GM12878 (cell line): ENCODE data around the gene LRRTM3. TPM values are rescaled to one million over a fixed set of nuclear protein-coding genes. Genes with fewer than 3 reads are reported as not detected.

ENCODE experiments used
- ATAC-seq: fragments of 200-7000 bp; cut with Tn5 transposase; 3 replicates; pipeline ENCODE4 v1.9.1; 2020; ENCODE audit warnings: mild to moderate bottlenecking, moderate library complexity
- BruUV-seq: library from RNA; stranded (reverse); fragments of 400-500 nt; replicated peaks from 2 replicates; lab custom pipeline; 2021; lab: Mats Ljungman, UMichigan
- CTCF ChIA-PET: fragments of 300-600 bp; sonication (Branson Sonifier 250); formaldehyde crosslinking; extraction: SDS; loops from one replicate; lab custom pipeline; 2021; ENCODE audit warnings: inconsistent platforms; lab: Yijun Ruan, JAX
- POLR2A ChIA-PET: fragments of 350-600 bp; formaldehyde crosslinking; extraction: SDS; loops from one replicate; lab custom pipeline; 2021; ENCODE audit warnings: inconsistent platforms; lab: Charles Lee
- RAD21 ChIA-PET: fragments of 300-600 bp; sonication (Branson Sonifier 250); formaldehyde crosslinking; loops from one replicate; lab custom pipeline; 2023; ENCODE audit warnings: antibody characterized with exemption; ENCODE audit not compliant: unreplicated experiment; lab: Charles Lee
- SMC1A ChIA-PET: fragments of 300-600 bp; sonication (Branson Sonifier 250); formaldehyde crosslinking; loops from one replicate; lab custom pipeline; 2023; ENCODE audit not compliant: unreplicated experiment, uncharacterized antibody; lab: Charles Lee
- DNase-seq: peaks from one replicate; pipeline ENCODE4 v3.0.0-alpha.2; 2011; ENCODE audit warnings: low read depth, low spot score
- FAIRE-seq: peaks from 3 replicates; lab custom pipeline; 2011; peaks lifted over from hg19 to GRCh38; lab: Jason Lieb, UNC
- H2AFZ ChIP-seq: 2 replicates; pipeline ENCODE4 v1.6.0; 2011; ENCODE audit warnings: low read depth, low read length, control low read depth; ENCODE audit not compliant: control insufficient read depth
- H3K27ac ChIP-seq: 2 replicates; pipeline ENCODE4 v1.5.1; 2011; ENCODE audit warnings: control low read depth; ENCODE audit not compliant: control insufficient read depth, insufficient read depth
- H3K27me3 ChIP-seq, 2 experiments: replicated peaks in 1 of 2; 2 replicates each; pipeline versions ENCODE4 v1.6.0 to v1.6.1; 2011; ENCODE audit warnings: low read length in 1 of 2; ENCODE audit not compliant: control insufficient read depth in 2 of 2, insufficient read depth in 2 of 2
- H3K36me3 ChIP-seq, 2 experiments: 2 replicates each; pipeline ENCODE4 v1.5.1; 2011; ENCODE audit warnings: low read length in 1 of 2; ENCODE audit not compliant: control insufficient read depth in 2 of 2, insufficient read depth in 2 of 2
- H3K4me1 ChIP-seq: 2 replicates; pipeline ENCODE4 v1.6.1; 2011; ENCODE audit warnings: mild to moderate bottlenecking, low read length, moderate library complexity, mixed read lengths; ENCODE audit not compliant: control insufficient read depth, insufficient read depth
- H3K4me2 ChIP-seq: 2 replicates; pipeline ENCODE4 v1.6.0; 2011; ENCODE audit warnings: control low read depth; ENCODE audit not compliant: control insufficient read depth, insufficient read depth
- H3K4me3 ChIP-seq: fragments of 200-600 bp; sonication (generic); 2 replicates; pipeline ENCODE4 v1.5.1; 2016
- H3K79me2 ChIP-seq: 2 replicates; pipeline ENCODE4 v1.6.0; 2011; ENCODE audit warnings: low read length; ENCODE audit not compliant: control insufficient read depth, insufficient read depth
- H3K9ac ChIP-seq: 2 replicates; pipeline ENCODE4 v1.8.0; 2011; ENCODE audit warnings: low read length, control low read depth, mixed read lengths; ENCODE audit not compliant: control insufficient read depth, insufficient read depth
- H3K9me3 ChIP-seq: replicated peaks from 3 replicates; pipeline ENCODE4 v1.5.1; 2011; ENCODE audit warnings: mild to moderate bottlenecking, low read length; ENCODE audit not compliant: control insufficient read depth, insufficient read depth
- H4K20me1 ChIP-seq: 2 replicates; pipeline ENCODE4 v1.6.0; 2011; ENCODE audit not compliant: control insufficient read depth, insufficient read depth
- BACH1 ChIP-seq: fragments of 450-650 bp; IDR thresholded peaks from 2 replicates; pipeline ENCODE4 v1.6.1; 2017; ENCODE audit warnings: mild to moderate bottlenecking, borderline replicate concordance
- BCL3 ChIP-seq: IDR thresholded peaks from 2 replicates; pipeline ENCODE4 v1.6.1; 2011; ENCODE audit warnings: borderline replicate concordance, low read depth, mild to moderate bottlenecking, moderate library complexity, low read length; ENCODE audit not compliant: insufficient read depth, poor library complexity, severe bottlenecking
- BHLHE40 ChIP-seq, 2 experiments: fragments of 450-650 bp in 1 of 2; IDR thresholded peaks; 2 replicates each; pipeline ENCODE4 v1.6.1; 2011 to 2017; ENCODE audit warnings: low read depth in 2 of 2, borderline replicate concordance in 1 of 2, improper control_type of control experiment in 1 of 2, low read length in 1 of 2, mild to moderate bottlenecking in 1 of 2
- CHD2 ChIP-seq: IDR thresholded peaks from 2 replicates; pipeline ENCODE4 v1.6.1; 2011; ENCODE audit warnings: low read depth, low read length, improper control_type of control experiment, borderline replicate concordance
- EED ChIP-seq: sonication (generic); IDR thresholded peaks from 2 replicates; pipeline ENCODE4 v1.6.1; 2016; ENCODE audit warnings: antibody characterized with exemption, low read depth
- HDAC2 ChIP-seq: fragments of 200-600 bp; sonication (generic); IDR thresholded peaks from 2 replicates; pipeline ENCODE4 v1.6.1; 2017
- MEF2B ChIP-seq: fragments of 450-650 bp; IDR thresholded peaks from 2 replicates; pipeline ENCODE4 v1.6.1; 2018; ENCODE audit warnings: mild to moderate bottlenecking, moderate library complexity; ENCODE audit not compliant: partially characterized antibody, poor library complexity, severe bottlenecking
- NR2C1 ChIP-seq: fragments of 450-650 bp; IDR thresholded peaks from 2 replicates; pipeline ENCODE4 v1.6.1; 2017; ENCODE audit warnings: antibody characterized with exemption, mild to moderate bottlenecking, moderate library complexity
- RAD51 ChIP-seq: fragments of 450-650 bp; IDR thresholded peaks from 2 replicates; pipeline ENCODE4 v1.6.1; 2016; ENCODE audit warnings: moderate library complexity, mild to moderate bottlenecking, inconsistent platforms
- TCF3 ChIP-seq: IDR thresholded peaks from 2 replicates; pipeline ENCODE4 v1.6.1; 2012; ENCODE audit warnings: low read depth, mild to moderate bottlenecking, low read length, borderline replicate concordance; ENCODE audit not compliant: insufficient read depth
- TCF7 ChIP-seq: IDR thresholded peaks from 2 replicates; pipeline ENCODE4 v1.6.1; 2014; ENCODE audit warnings: antibody characterized with exemption, borderline replicate concordance
- USF1 ChIP-seq: IDR thresholded peaks from 2 replicates; pipeline ENCODE4 v1.6.1; 2011; ENCODE audit warnings: borderline replicate concordance, low read depth, mild to moderate bottlenecking, moderate library complexity, mixed read lengths, low read length; ENCODE audit not compliant: insufficient read depth; ENCODE audit errors: extremely low read length
- WGBS: methylation state at CpG from one replicate; pipeline ENCODE4 v1.1.6; 2016; ENCODE audit warnings: low lambda C conversion rate; ENCODE audit not compliant: insufficient replicate concordance, insufficient coverage; ENCODE audit errors: missing lambda C conversion rate; 5-methylcytosine and 5-hydroxymethylcytosine counted together
- in situ Hi-C: fragments of 300-500 bp; cut with MboI; formaldehyde crosslinking; loops from 9 replicates; pipeline ENCODE4 v1.14.3; 2018; ENCODE audit warnings: mixed read lengths
- intact Hi-C: fragments of 100-400 bp; cut with micrococcal nuclease; formaldehyde crosslinking; loops from one replicate; pipeline ENCODE4 v1.14.2; 2022; ENCODE audit not compliant: unreplicated experiment
- polyA plus RNA-seq, 11 experiments: library from polyadenylated mRNA; depleted of rRNA in 4 of 11; unstranded in 6 of 11; stranded (reverse) in 5 of 11; fragments of >200 nt; fragmentation: Nextera tagmentation in 4 of 11; fragmentation: Illumina TruSeq in 1 of 11; extraction: Ambion mirVana in 4 of 11; extraction: Trizol in 1 of 11; gene quantifications; 1 replicate in 1 of 11; 2 replicates in 10 of 11; pipeline versions ENCODE4 v1.2.1 to v1.2.3, GENCODE V29; 2011 to 2016; ENCODE audit warnings: inconsistent platforms in 2 of 11, missing spikeins in 2 of 11, low read depth in 1 of 11
- total RNA-seq, 4 experiments: library from RNA; depleted of rRNA in 3 of 4; stranded (reverse); fragments of >200 nt in 3 of 4; fragmentation: Illumina TruSeq in 1 of 4; extraction: Trizol in 1 of 4; gene quantifications; 2 replicates each; pipeline versions ENCODE4 v1.2.1 to v1.2.3, GENCODE V29; 2013 to 2021
- TF ChIP-seq, protein P1 (sequence below): fragments of 450-650 bp; IDR thresholded peaks from 2 replicates; pipeline ENCODE4 v1.6.1; 2017; ENCODE audit warnings: borderline replicate concordance

LRRTM3 gene
- total and polyA plus RNA-seq, 10 of the 15 experiments (the other 5 are each of a cell fraction or from before 2014, with no cell fraction given): not detected

DNA sequence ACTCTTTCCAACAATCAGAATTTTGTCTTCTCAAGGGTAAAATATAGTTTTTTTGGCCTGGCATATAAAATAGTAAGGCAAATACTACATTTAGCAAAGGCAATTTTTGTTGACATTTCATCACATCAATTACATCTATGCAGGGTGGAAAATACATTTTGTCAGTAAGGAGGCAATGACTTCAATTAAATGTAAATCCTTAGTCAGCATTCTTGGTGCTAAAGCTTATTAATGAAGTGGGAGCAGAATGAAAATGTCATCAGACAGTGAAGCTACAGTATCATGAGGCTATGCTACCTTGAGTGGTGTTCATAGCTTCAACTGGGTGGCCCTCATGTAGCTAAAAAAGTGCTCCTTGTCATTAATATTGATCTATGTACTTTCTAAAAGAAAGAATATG is 8.9 kb downstream of the LRRTM3 start:
- no TSS peak for BruUV-seq
- H3K36me3 ChIP-seq: no peaks in the 10 kb centered on the region
- no peak overlapping the region for H3K9ac ChIP-seq
- H3K9me3 ChIP-seq: no peaks in the 10 kb centered on the region
- no peaks in the 10 kb centered on the region for H3K4me1 ChIP-seq
- FAIRE-seq (no peak), ATAC-seq (no peak), DNase-seq (no peak)
- H3K27ac ChIP-seq: no peak overlapping the region
- intact Hi-C loops (loop anchor here (5.0 kb wide), 3 partner anchors 347 to 1077 kb away; no protein-coding TSS in a partner anchor), in situ Hi-C loops (no loop called here)
- no peaks in the 10 kb centered on the region for H4K20me1 ChIP-seq
- ChIA-PET RAD21 (interaction anchor here (1.1 to 2.3 kb wide), 3 partner anchors 9 to 587 kb away, joined by 3 to 12 read pairs (median 5); partner anchors contain the start of gene LRRTM3), POLR2A (no interaction called here), SMC1A (interaction anchor here (0.6 to 2.7 kb wide), 7 partner anchors 12 to 613 kb away, joined by 3 to 24 read pairs (median 5); no protein-coding TSS in a partner anchor), CTCF (interaction anchor here (0.6 to 10.5 kb wide), 8 partner anchors 9 to 1497 kb away, joined by 3 to 80 read pairs (median 4); partner anchors contain the start of gene LRRTM3)
- no peak overlapping the region for H3K4me3 ChIP-seq
- H2AFZ ChIP-seq: no peak overlapping the region
- H3K79me2 ChIP-seq: no peaks in the 10 kb centered on the region
- H3K4me2 ChIP-seq: no peak overlapping the region
- no peaks in the 10 kb centered on the region for H3K27me3 ChIP-seq
- TF ChIP-seq HDAC2 (no peak), EED (no peak)

GRCh38 chr10:66940965-66941364 is 15.1 kb downstream of the LRRTM3 start:
- ATAC-seq: no peak
- BruUV-seq: no TSS peak
- Histone ChIP-seq H3K4me3 (no peak overlapping the region), H3K36me3 (no peaks in the 10 kb centered on the region), H3K9me3 (no peaks in the 10 kb centered on the region), H3K79me2 (no peaks in the 10 kb centered on the region), H3K9ac (no peak overlapping the region), H2AFZ (no peak overlapping the region), H3K27ac (no peak overlapping the region), H4K20me1 (no peaks in the 10 kb centered on the region), H3K4me2 (no peak overlapping the region), H3K4me1 (no peaks in the 10 kb centered on the region), H3K27me3 (no peaks in the 10 kb centered on the region)
- in situ Hi-C loops: no loop called here
- POLR2A ChIA-PET: no interaction called here
- no peak for DNase-seq
- SMC1A ChIA-PET: interaction anchor here (1.4 to 2.3 kb wide), 4 partner anchors 9 to 579 kb away, joined by 4 to 9 read pairs (median 4); no protein-coding TSS in a partner anchor
- CTCF ChIA-PET: interaction anchor here (0.9 to 1.9 kb wide), 6 partner anchors 10 to 580 kb away, joined by 3 to 9 read pairs (median 3); partner anchors contain the start of gene LRRTM3
- 9% methylated on average over 3 of the region's 3 CpGs for WGBS
- intact Hi-C loops: no loop called here
- no peak for FAIRE-seq
- RAD21 ChIA-PET: interaction anchor here (1.4 kb wide), 1 partner anchor 9 kb away, joined by 7 read pairs; no protein-coding TSS in a partner anchor
- TF ChIP-seq BCL3 (no peak), MEF2B (no peak), TCF7 (no peak), NR2C1 (no peak), BHLHE40 (IDR thresholded peaks at IDR 0.05; ENCODE audit: borderline replicate concordance in 1 of 2, low read depth in 2 of 2, low read length in 1 of 2) (no peak), RAD51 (no peak), CHD2 (no peak), TCF3 (no peak), BACH1 (no peak), USF1 (no peak)
- TF ChIP-seq, protein P1, sequence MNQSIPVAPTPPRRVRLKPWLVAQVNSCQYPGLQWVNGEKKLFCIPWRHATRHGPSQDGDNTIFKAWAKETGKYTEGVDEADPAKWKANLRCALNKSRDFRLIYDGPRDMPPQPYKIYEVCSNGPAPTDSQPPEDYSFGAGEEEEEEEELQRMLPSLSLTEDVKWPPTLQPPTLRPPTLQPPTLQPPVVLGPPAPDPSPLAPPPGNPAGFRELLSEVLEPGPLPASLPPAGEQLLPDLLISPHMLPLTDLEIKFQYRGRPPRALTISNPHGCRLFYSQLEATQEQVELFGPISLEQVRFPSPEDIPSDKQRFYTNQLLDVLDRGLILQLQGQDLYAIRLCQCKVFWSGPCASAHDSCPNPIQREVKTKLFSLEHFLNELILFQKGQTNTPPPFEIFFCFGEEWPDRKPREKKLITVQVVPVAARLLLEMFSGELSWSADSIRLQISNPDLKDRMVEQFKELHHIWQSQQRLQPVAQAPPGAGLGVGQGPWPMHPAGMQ: no peak
